Measurements from ENCODE around the gene PKD1.

PKD1 gene

DNA sequence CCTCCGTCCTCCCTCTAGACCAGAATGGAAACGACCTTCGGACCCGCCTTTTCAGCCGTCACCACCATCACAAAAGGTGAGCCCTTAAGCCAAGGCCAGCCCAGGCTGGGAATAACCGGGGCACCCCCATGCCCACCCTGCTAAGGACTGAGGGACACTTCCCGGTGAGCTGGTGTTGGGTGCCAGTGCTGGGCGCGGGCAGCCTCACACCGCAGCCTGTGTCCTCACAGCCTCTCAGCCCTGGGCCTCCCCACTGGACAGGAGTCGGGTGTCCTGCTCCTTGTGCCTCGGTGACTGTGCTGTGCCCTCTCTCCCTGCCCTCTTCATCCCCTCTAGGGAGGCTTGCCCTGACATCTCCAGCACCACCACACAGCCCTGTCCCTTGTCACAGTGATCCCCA, 30.2 kb upstream of the PKD1 start:
- no peaks in the 10 kb centered on the region for H3K9me3 ChIP-seq (ENCODE audit: control insufficient read depth, low read length)
- no peaks in the 10 kb centered on the region for H3K27me3 ChIP-seq (ENCODE audit: control insufficient read depth, insufficient read depth, low read length)
- H3K4me1 ChIP-seq (ENCODE audit: control insufficient read depth, insufficient read depth, low read length) = peaks cover 35% of the 10 kb centered on the region
- no peak overlapping the region for H3K4me3 ChIP-seq (ENCODE audit: low read length)
- peaks cover 10% of the 10 kb centered on the region for H3K36me3 ChIP-seq (ENCODE audit: control insufficient read depth, insufficient read depth, low read length)
- no peak overlapping the region for H3K9ac ChIP-seq (ENCODE audit: low read length)

DNA sequence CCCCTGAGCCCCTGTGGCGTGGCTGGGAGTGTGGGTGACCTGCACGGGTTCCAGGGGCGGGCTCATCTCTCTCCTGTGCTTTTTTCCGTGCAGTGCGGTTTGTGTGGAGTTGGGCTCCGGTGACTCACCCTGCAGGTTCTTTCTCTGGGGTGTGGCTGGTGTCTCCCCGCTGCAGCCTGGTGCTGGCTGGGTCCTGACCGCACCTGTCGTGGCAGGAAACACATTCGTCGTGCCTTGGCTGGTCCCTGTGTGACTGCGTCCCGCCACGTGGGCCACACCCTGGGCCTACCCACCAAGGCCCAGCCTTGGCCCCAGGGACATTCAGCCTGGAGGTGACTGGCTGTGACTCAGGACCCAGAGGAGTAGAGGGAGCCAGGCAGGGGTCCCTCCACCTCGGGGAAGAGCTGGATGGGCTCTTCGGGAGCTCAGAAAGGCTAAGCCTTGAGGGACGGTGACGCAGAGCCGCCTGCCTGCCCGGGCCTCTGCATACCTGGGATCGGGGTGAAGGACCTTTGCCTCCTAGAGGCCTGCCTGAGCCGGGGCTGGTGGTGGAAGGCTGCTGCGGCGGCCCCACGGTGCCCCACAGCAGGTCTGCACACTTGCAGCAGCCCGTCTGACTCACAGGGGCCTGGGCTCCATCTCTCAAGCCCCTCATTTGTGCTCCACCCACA, 27.6 kb upstream of the PKD1 start:
- Histone ChIP-seq H3K27me3 (ENCODE audit: control insufficient read depth, insufficient read depth, low read length) (no peaks in the 10 kb centered on the region), H3K9me3 (ENCODE audit: control insufficient read depth, low read length) (no peaks in the 10 kb centered on the region), H3K4me1 (ENCODE audit: control insufficient read depth, insufficient read depth, low read length) (peaks cover 56% of the 10 kb centered on the region), H3K36me3 (ENCODE audit: control insufficient read depth, insufficient read depth, low read length) (peaks cover 10% of the 10 kb centered on the region), H3K4me3 (ENCODE audit: low read length) (no peak overlapping the region), H3K9ac (ENCODE audit: low read length) (peak overlapping the region; percentile 62)

DNA sequence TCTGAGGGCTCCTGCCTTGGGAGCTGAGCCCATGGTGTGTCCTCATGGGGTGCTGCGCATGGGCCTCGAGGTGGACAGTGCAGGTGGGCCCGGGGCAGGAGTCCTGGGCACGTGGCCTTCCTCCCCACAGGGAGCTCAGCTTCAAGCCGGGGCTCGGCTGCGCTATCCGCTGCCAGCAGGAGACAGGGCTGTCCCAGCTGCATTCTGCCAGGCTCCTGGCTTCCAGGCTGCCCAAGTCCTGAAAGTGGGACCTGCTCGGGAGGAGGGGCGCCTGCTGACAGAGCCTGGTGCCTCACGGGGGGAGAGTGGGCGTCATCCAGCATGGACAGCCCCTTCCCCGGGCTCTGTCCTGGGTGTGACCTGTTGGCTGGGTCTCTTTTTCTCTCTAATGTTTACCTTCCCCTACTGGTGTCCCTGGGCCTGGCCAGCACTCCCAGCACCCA, 27.0 kb upstream of the PKD1 start:
- peaks cover 62% of the 10 kb centered on the region for H3K4me1 ChIP-seq (ENCODE audit: control insufficient read depth, insufficient read depth, low read length)
- H3K36me3 ChIP-seq (ENCODE audit: control insufficient read depth, insufficient read depth, low read length) = peaks cover 6% of the 10 kb centered on the region
- no peaks in the 10 kb centered on the region for H3K27me3 ChIP-seq (ENCODE audit: control insufficient read depth, insufficient read depth, low read length)
- no peak overlapping the region for H3K4me3 ChIP-seq (ENCODE audit: low read length)
- no peaks in the 10 kb centered on the region for H3K9me3 ChIP-seq (ENCODE audit: control insufficient read depth, low read length)
- H3K9ac ChIP-seq (ENCODE audit: low read length) = peak overlapping the region; percentile 45

DNA sequence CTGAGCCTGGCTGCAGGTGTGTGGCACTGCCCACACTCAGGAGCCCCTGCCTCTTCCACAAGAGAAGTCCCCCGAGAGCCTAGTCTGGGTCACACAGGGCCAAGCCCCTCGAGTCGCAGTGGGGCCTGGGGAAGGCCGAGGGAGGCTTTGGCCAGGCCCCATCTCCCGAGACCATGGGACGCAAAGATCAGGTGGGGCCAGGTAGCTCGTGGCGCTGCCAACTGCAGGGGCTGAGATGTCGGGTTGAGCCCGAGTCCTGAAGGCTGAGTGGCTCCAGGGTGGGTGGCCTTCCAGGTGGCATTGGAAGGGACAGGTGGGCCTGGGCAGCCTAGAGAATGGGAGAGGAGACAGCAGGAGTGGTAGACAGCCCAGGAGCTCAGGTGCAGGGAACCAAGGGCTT, 26.2 kb upstream of the PKD1 start:
- H3K27me3 ChIP-seq (ENCODE audit: control insufficient read depth, insufficient read depth, low read length) = no peaks in the 10 kb centered on the region
- peak overlapping the region; percentile 22 for H3K9ac ChIP-seq (ENCODE audit: low read length)
- H3K4me1 ChIP-seq (ENCODE audit: control insufficient read depth, insufficient read depth, low read length) = peaks cover 70% of the 10 kb centered on the region
- H3K9me3 ChIP-seq (ENCODE audit: control insufficient read depth, low read length) = no peaks in the 10 kb centered on the region
- H3K36me3 ChIP-seq (ENCODE audit: control insufficient read depth, insufficient read depth, low read length) = peaks cover 6% of the 10 kb centered on the region
- H3K4me3 ChIP-seq (ENCODE audit: low read length) = no peak overlapping the region

- Histone ChIP-seq H3K36me3 (ENCODE audit: control insufficient read depth, insufficient read depth, low read length) (peaks cover 2% of the 10 kb centered on the region), H3K27me3 (ENCODE audit: control insufficient read depth, insufficient read depth, low read length) (no peaks in the 10 kb centered on the region), H3K4me1 (ENCODE audit: control insufficient read depth, insufficient read depth, low read length) (peaks cover 77% of the 10 kb centered on the region), H3K9ac (ENCODE audit: low read length) (peak overlapping the region; percentile 22), H3K4me3 (ENCODE audit: low read length) (no peak overlapping the region), H3K9me3 (ENCODE audit: control insufficient read depth, low read length) (no peaks in the 10 kb centered on the region)
These were observed 25.3 kb upstream of the PKD1 start for GRCh38 chr16:2160915-2161551.

- Histone ChIP-seq H3K9ac (ENCODE audit: low read length) (peak overlapping the region; percentile 66), H3K9me3 (ENCODE audit: control insufficient read depth, low read length) (no peaks in the 10 kb centered on the region), H3K4me3 (ENCODE audit: low read length) (no peak overlapping the region), H3K4me1 (ENCODE audit: control insufficient read depth, insufficient read depth, low read length) (peaks cover 78% of the 10 kb centered on the region), H3K27me3 (ENCODE audit: control insufficient read depth, insufficient read depth, low read length) (no peaks in the 10 kb centered on the region), H3K36me3 (ENCODE audit: control insufficient read depth, insufficient read depth, low read length) (no peaks in the 10 kb centered on the region)
These were observed 23.6 kb upstream of the PKD1 start for GRCh38 chr16:2159175-2159838.

DNA sequence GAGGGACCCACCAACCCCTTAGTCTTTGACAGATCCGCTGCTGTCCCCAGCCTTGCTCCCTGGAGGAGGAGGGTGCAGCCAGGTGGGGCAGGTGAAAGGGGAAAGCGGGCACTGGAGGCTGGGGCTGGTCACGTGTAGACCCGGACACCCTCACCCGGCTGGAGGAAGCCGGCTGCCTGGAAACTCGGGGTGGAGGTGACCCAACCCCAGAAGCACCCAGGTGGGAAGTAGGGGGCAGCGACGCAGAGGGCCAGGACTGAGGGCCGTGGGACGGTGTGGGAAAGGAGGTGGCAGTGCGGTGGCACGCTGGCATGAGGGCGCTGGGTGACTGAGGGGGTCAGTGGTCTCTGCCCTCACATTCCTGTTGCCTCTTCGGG, 22.6 kb upstream of the PKD1 start:
- H3K4me1 ChIP-seq (ENCODE audit: control insufficient read depth, insufficient read depth, low read length) = peaks cover 78% of the 10 kb centered on the region
- peak overlapping the region; percentile 66 for H3K9ac ChIP-seq (ENCODE audit: low read length)
- H3K36me3 ChIP-seq (ENCODE audit: control insufficient read depth, insufficient read depth, low read length) = no peaks in the 10 kb centered on the region
- no peaks in the 10 kb centered on the region for H3K27me3 ChIP-seq (ENCODE audit: control insufficient read depth, insufficient read depth, low read length)
- no peak overlapping the region for H3K4me3 ChIP-seq (ENCODE audit: low read length)
- no peaks in the 10 kb centered on the region for H3K9me3 ChIP-seq (ENCODE audit: control insufficient read depth, low read length)

DNA sequence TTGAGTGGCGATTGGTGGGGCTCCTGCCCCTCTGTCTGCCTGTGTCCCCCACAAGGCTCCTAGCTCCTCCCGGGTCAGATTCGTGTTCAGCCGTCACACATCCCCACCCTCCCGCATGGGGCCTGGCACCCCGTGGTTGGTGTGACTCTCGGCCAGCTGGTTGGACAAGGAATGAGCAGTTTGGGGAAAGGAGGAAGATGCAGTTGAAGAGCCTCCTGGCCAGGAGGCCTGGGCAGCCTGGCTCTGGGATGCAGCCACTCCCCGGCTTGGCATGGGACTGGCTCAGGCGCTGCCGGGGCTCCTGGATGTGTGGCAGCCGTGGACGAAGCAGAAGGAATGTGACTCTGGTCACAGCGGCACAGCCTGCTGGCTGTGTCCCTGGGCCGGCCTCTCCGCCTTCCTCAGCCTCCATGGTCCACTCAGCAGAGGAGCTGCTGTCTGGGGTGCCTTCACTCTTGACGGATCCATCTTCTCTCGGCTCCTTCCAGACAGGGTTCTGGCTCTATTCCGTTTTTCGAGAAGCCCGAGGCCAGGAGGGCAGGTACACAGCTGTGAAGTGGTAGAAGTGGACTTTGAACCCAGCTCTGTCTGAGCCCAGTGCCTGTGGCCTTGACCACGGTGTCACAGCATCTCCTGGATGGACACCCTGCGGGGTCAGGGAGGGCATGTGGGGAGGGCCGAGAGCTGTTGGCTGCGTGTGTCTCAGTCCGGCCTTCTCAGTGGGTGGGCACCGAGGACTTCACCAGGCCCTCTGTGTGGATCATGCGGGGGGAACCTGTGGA, 22.0 kb upstream of the PKD1 start:
- H3K4me3 ChIP-seq (ENCODE audit: low read length) = peak overlapping the region; percentile 27
- H3K9me3 ChIP-seq (ENCODE audit: control insufficient read depth, low read length) = no peaks in the 10 kb centered on the region
- H3K4me1 ChIP-seq (ENCODE audit: control insufficient read depth, insufficient read depth, low read length) = peaks cover 78% of the 10 kb centered on the region
- H3K36me3 ChIP-seq (ENCODE audit: control insufficient read depth, insufficient read depth, low read length) = no peaks in the 10 kb centered on the region
- H3K27me3 ChIP-seq (ENCODE audit: control insufficient read depth, insufficient read depth, low read length) = no peaks in the 10 kb centered on the region
- H3K9ac ChIP-seq (ENCODE audit: low read length) = peak overlapping the region; percentile 66

- Histone ChIP-seq H3K9ac (ENCODE audit: low read length) (peak overlapping the region; percentile 66), H3K9me3 (ENCODE audit: control insufficient read depth, low read length) (no peaks in the 10 kb centered on the region), H3K27me3 (ENCODE audit: control insufficient read depth, insufficient read depth, low read length) (no peaks in the 10 kb centered on the region), H3K36me3 (ENCODE audit: control insufficient read depth, insufficient read depth, low read length) (no peaks in the 10 kb centered on the region), H3K4me1 (ENCODE audit: control insufficient read depth, insufficient read depth, low read length) (peaks cover 78% of the 10 kb centered on the region), H3K4me3 (ENCODE audit: low read length) (peak overlapping the region; percentile 27)
These were observed 21.1 kb upstream of the PKD1 start for GRCh38 chr16:2156849-2157224.

DNA sequence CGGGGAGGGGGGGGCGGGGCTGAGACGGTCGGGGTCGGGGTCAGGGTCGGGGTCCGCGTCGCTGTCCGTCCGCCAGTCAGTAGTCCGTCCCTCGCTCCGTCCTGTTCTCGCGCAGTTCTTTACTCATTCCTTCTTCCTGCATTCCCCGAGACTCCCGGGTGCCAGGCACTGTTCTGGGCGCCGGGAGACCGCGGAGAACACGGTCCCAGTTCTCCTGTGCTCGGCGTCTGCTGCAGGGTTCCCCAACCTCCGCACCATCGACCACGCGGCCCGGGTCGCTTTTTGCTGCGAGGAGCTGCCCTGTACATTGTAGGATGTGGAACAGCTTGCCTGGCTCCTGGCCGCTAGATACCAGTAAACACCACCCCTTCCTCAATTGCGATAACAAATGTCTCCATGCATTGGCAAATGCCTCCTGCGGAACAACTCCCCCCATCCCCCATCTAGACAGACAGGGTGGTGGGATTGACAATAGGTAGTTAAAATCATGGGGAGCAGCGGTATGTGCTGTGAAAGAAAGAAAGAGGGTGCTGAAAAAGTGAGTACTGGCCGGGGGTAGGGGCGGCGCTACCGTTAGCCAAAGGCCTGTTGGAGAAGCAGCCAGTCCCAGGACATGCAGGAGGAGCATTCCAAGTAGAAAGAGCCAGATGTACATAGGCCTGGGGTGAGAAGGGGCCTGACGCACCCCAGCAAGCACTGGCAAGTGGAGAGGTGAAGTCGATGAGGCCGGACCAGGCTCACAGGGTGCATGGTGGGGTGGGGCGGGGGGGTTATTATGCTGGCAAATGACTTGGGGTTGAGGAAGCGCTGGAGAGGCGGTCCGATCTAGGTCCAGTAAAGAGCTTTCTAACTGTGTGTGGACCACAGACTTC, 20.5 kb upstream of the PKD1 start:
- Histone ChIP-seq H3K9me3 (ENCODE audit: control insufficient read depth, low read length) (no peaks in the 10 kb centered on the region), H3K36me3 (ENCODE audit: control insufficient read depth, insufficient read depth, low read length) (no peaks in the 10 kb centered on the region), H3K27me3 (ENCODE audit: control insufficient read depth, insufficient read depth, low read length) (no peaks in the 10 kb centered on the region), H3K4me3 (ENCODE audit: low read length) (peak overlapping the region; percentile 72), H3K9ac (ENCODE audit: low read length) (peak overlapping the region; percentile 66), H3K4me1 (ENCODE audit: control insufficient read depth, insufficient read depth, low read length) (peaks cover 78% of the 10 kb centered on the region)

Measured in mucosa of stomach (tissue), 1 donor.